ENCODE results near the gene TRAPPC6A. TPM values are rescaled to one million over a fixed set of nuclear protein-coding genes. Genes with fewer than 3 reads are reported as not detected.
A peak's percentile ranks its signal among the peaks of the same experiment; 100 is the strongest.

TRAPPC6A gene
- total and polyA plus RNA-seq, 2 of the 13 experiments (the other 11 are each of a cell fraction or from before 2014, with no cell fraction given) = 6.5 to 21.0 TPM

GRCh38 chr19:45130236-45130635 is 47.8 kb downstream of the TRAPPC6A start (continued):
- no peak for TF ChIP-seq ZNF276 (CRISPR knock-in tag; IDR thresholded peaks at IDR 0.05; ENCODE audit: low read depth)
- TF ChIP-seq PBX3 (CRISPR knock-in tag; IDR thresholded peaks at IDR 0.05; ENCODE audit: borderline replicate concordance) = no peak
- TF ChIP-seq, protein P1, sequence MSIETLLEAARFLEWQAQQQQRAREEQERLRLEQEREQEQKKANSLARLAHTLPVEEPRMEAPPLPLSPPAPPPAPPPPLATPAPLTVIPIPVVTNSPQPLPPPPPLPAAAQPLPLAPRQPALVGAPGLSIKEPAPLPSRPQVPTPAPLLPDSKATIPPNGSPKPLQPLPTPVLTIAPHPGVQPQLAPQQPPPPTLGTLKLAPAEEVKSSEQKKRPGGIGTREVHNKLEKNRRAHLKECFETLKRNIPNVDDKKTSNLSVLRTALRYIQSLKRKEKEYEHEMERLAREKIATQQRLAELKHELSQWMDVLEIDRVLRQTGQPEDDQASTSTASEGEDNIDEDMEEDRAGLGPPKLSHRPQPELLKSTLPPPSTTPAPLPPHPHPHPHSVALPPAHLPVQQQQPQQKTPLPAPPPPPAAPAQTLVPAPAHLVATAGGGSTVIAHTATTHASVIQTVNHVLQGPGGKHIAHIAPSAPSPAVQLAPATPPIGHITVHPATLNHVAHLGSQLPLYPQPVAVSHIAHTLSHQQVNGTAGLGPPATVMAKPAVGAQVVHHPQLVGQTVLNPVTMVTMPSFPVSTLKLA (IDR thresholded peaks at IDR 0.05) = no peak
- no peak for TF ChIP-seq ZNF510 (CRISPR knock-in tag; IDR thresholded peaks at IDR 0.05; ENCODE audit: low read depth)
- TF ChIP-seq HNRNPLL (IDR thresholded peaks at IDR 0.05; ENCODE audit: low read depth, low read length, poor library complexity, severe bottlenecking) = no peak
- TF ChIP-seq, protein P2, sequence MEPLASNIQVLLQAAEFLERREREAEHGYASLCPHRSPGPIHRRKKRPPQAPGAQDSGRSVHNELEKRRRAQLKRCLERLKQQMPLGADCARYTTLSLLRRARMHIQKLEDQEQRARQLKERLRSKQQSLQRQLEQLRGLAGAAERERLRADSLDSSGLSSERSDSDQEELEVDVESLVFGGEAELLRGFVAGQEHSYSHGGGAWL (CRISPR knock-in tag; IDR thresholded peaks at IDR 0.05) = no peak
- no peak for TF ChIP-seq ZFYVE20 (CRISPR knock-in tag; IDR thresholded peaks at IDR 0.05; ENCODE audit: borderline replicate concordance, low read depth)
- TF ChIP-seq FOXC1 (CRISPR knock-in tag; IDR thresholded peaks at IDR 0.05; ENCODE audit: borderline replicate concordance) = no peak
- TF ChIP-seq FIP1L1 (IDR thresholded peaks at IDR 0.05; ENCODE audit: borderline replicate concordance, insufficient read depth, low read depth, low read length) = no peak
- no peak for TF ChIP-seq ZNF780A (CRISPR knock-in tag; IDR thresholded peaks at IDR 0.05)
- peak; percentile 95; the same call in 1 of the 2 replicates for TF ChIP-seq HINFP (CRISPR knock-in tag; IDR thresholded peaks at IDR 0.05; ENCODE audit: low read depth)
- peak; percentile 62 for TF ChIP-seq HOXA3 (CRISPR knock-in tag; IDR thresholded peaks at IDR 0.05)
- no peak for TF ChIP-seq CENPX (CRISPR knock-in tag; IDR thresholded peaks at IDR 0.05)
- no peak for TF ChIP-seq ZMYM2 (CRISPR knock-in tag; IDR thresholded peaks at IDR 0.05)
- TF ChIP-seq MAX (IDR thresholded peaks at IDR 0.05) = no peak
- TF ChIP-seq ZNF616 (CRISPR knock-in tag; IDR thresholded peaks at IDR 0.05; ENCODE audit: low read depth) = no peak
- no peak for TF ChIP-seq NBN (conservative IDR thresholded peaks at IDR 0.05)
- no peak for TF ChIP-seq GPBP1L1 (CRISPR knock-in tag; IDR thresholded peaks at IDR 0.05)
- TF ChIP-seq TAF1 (CRISPR knock-in tag; IDR thresholded peaks at IDR 0.05) = no peak
- TF ChIP-seq HCFC1 (IDR thresholded peaks at IDR 0.05; ENCODE audit: low read depth, low read length) = no peak
- 0 out of 2 replicates have a peak, but pooled peaks have one; percentile 31 for TF ChIP-seq PHF21A (CRISPR knock-in tag; IDR thresholded peaks at IDR 0.05)
- no peak for TF ChIP-seq FOXA1 (IDR thresholded peaks at IDR 0.05)
- no peak for TF ChIP-seq FOXA1 (CRISPR knock-in tag; IDR thresholded peaks at IDR 0.05)
- TF ChIP-seq BRD4 (CRISPR knock-in tag; IDR thresholded peaks at IDR 0.05) = no peak

Data from HepG2 (cell line).